ENCODE measurements around the gene DLG2. TPM values are rescaled to one million over a fixed set of nuclear protein-coding genes. Genes with fewer than 3 reads are reported as not detected.
A peak's percentile ranks its signal among the peaks of the same experiment; 100 is the strongest.
"Not testable (repeated sequence)": the region's sequence is repeated elsewhere in the genome, so short reads cannot be mapped to it uniquely, and the experiment has no call there.

DLG2 gene
- total and polyA plus RNA-seq, 2 donors = 3.4 to 42.4 TPM

- Histone ChIP-seq H3K36me3 (ENCODE audit: insufficient read depth) (peaks cover 2% of the 10 kb centered on the region), H3K4me1 (ENCODE audit: insufficient read depth) (no peaks in the 10 kb centered on the region), H3K27ac (ENCODE audit: low read depth) (no peak overlapping the region), H3K4me3 (ENCODE audit: low read depth, low read length) (no peak overlapping the region)
- no peak for DNase-seq (ENCODE audit: extremely low spot score)
- 27% methylated on average over 1 of the region's 1 CpG for WGBS
Measured at GRCh38 chr11:85658180-85658579, 31.0 kb upstream of the DLG2 start.

GRCh38 chr11:85656777-85657176, 29.6 kb upstream of the DLG2 start:
- H3K4me3 ChIP-seq (ENCODE audit: low read depth, low read length) = no peak overlapping the region
- WGBS = 85% methylated on average over 1 of the region's 1 CpG
- H3K36me3 ChIP-seq (ENCODE audit: insufficient read depth) = peaks cover 2% of the 10 kb centered on the region
- no peaks in the 10 kb centered on the region for H3K4me1 ChIP-seq (ENCODE audit: insufficient read depth)
- DNase-seq (ENCODE audit: extremely low spot score) = no peak
- no peak overlapping the region for H3K27ac ChIP-seq (ENCODE audit: low read depth)

- not testable (repeated sequence) for DNase-seq (ENCODE audit: extremely low spot score); H3K27ac ChIP-seq (ENCODE audit: low read depth); H3K4me3 ChIP-seq (ENCODE audit: low read depth, low read length); H3K4me1 ChIP-seq (ENCODE audit: insufficient read depth); H3K36me3 ChIP-seq (ENCODE audit: insufficient read depth)
- 95% methylated on average over 4 of the region's 4 CpGs for WGBS
Measured at GRCh38 chr11:85654343-85654742, 27.2 kb upstream of the DLG2 start.

- WGBS = 66% methylated on average over 3 of the region's 3 CpGs
- Histone ChIP-seq H3K27ac (ENCODE audit: low read depth) (no peak overlapping the region), H3K36me3 (ENCODE audit: insufficient read depth) (peaks cover 2% of the 10 kb centered on the region), H3K4me1 (ENCODE audit: insufficient read depth) (no peaks in the 10 kb centered on the region), H3K4me3 (ENCODE audit: low read depth, low read length) (no peak overlapping the region)
- no peak for DNase-seq (ENCODE audit: extremely low spot score)
Measured at GRCh38 chr11:85652786-85653447, 25.8 kb upstream of the DLG2 start.

GRCh38 chr11:85651118-85651517, 24.0 kb upstream of the DLG2 start:
- Histone ChIP-seq H3K4me3 (ENCODE audit: low read depth, low read length) (no peak overlapping the region), H3K27ac (ENCODE audit: low read depth) (no peak overlapping the region), H3K36me3 (ENCODE audit: insufficient read depth) (peaks cover 2% of the 10 kb centered on the region), H3K4me1 (ENCODE audit: insufficient read depth) (no peaks in the 10 kb centered on the region)
- no peak for DNase-seq (ENCODE audit: extremely low spot score)
- WGBS = 86% methylated on average over 1 of the region's 1 CpG

- peak within 1 kb of the TSS; percentile 59 for H3K4me3 ChIP-seq (ENCODE audit: low read depth, low read length)
- H3K27ac ChIP-seq (ENCODE audit: low read depth) = peak within 1 kb of the TSS; percentile 80
- H3K36me3 ChIP-seq (ENCODE audit: insufficient read depth) = no peaks in the 10 kb centered on the region
- DNase-seq (ENCODE audit: extremely low spot score) = peak; percentile 66
- H3K4me1 ChIP-seq (ENCODE audit: insufficient read depth) = no peaks in the 10 kb centered on the region
- WGBS = under 1% methylated on average over 33 of the region's 33 CpGs
Measured at GRCh38 chr11:85647604-85648299, 20.6 kb upstream of the DLG2 start, which contains the start of gene TMEM126A. TMEM126A (plus strand) TSS chr11:85647967; CDS start chr11:85650256, 2,289 bp downstream.

- WGBS = 33% methylated on average over 2 of the region's 2 CpGs
- peak overlapping the region; percentile 59 for H3K4me3 ChIP-seq (ENCODE audit: low read depth, low read length)
- peak overlapping the region; percentile 80 for H3K27ac ChIP-seq (ENCODE audit: low read depth)
- H3K4me1 ChIP-seq (ENCODE audit: insufficient read depth) = no peaks in the 10 kb centered on the region
- no peaks in the 10 kb centered on the region for H3K36me3 ChIP-seq (ENCODE audit: insufficient read depth)
- no peak for DNase-seq (ENCODE audit: extremely low spot score)
Measured at GRCh38 chr11:85647078-85647477, 19.9 kb upstream of the DLG2 start.

- Histone ChIP-seq H3K27ac (ENCODE audit: low read depth) (no peak overlapping the region), H3K4me3 (ENCODE audit: low read depth, low read length) (no peak overlapping the region), H3K36me3 (ENCODE audit: insufficient read depth) (no peaks in the 10 kb centered on the region), H3K4me1 (ENCODE audit: insufficient read depth) (no peaks in the 10 kb centered on the region)
- no peak for DNase-seq (ENCODE audit: extremely low spot score)
- 23% methylated on average over 2 of the region's 2 CpGs for WGBS
Measured at GRCh38 chr11:85643191-85643614, 16.1 kb upstream of the DLG2 start.

- H3K36me3 ChIP-seq (ENCODE audit: insufficient read depth) = no peaks in the 10 kb centered on the region
- whole genome bisulfite sequencing = 49% methylated on average over 3 of the region's 3 CpGs
- no peaks in the 10 kb centered on the region for H3K4me1 ChIP-seq (ENCODE audit: insufficient read depth)
- no peak overlapping the region for H3K27ac ChIP-seq (ENCODE audit: low read depth)
- DNase-seq (ENCODE audit: extremely low spot score) = no peak
- H3K4me3 ChIP-seq (ENCODE audit: low read depth, low read length) = no peak overlapping the region
Measured at GRCh38 chr11:85634747-85635146, 7.6 kb upstream of the DLG2 start.

- no peak for DNase-seq (ENCODE audit: extremely low spot score)
- peak overlapping the region; percentile 74 for H3K4me3 ChIP-seq (ENCODE audit: low read depth, low read length)
- H3K36me3 ChIP-seq (ENCODE audit: insufficient read depth) = no peaks in the 10 kb centered on the region
- no peaks in the 10 kb centered on the region for H3K4me1 ChIP-seq (ENCODE audit: insufficient read depth)
- WGBS = under 1% methylated on average over 13 of the region's 13 CpGs
- H3K27ac ChIP-seq (ENCODE audit: low read depth) = no peak overlapping the region
Measured at GRCh38 chr11:85628771-85629341, 1.7 kb upstream of the DLG2 start.

- Histone ChIP-seq H3K4me3 (ENCODE audit: low read depth, low read length) (peak within 1 kb of the TSS; percentile 74), H3K4me1 (ENCODE audit: insufficient read depth) (no peaks in the 10 kb centered on the region), H3K36me3 (ENCODE audit: insufficient read depth) (no peaks in the 10 kb centered on the region), H3K27ac (ENCODE audit: low read depth) (peak within 1 kb of the TSS; percentile 94)
- under 1% methylated on average over 41 of the region's 41 CpGs for WGBS
- peak; percentile 95 for DNase-seq (ENCODE audit: extremely low spot score)
Measured at GRCh38 chr11:85627998-85628770, 1.0 kb upstream of the DLG2 start, which contains the start of gene TMEM126B. TMEM126B (plus strand) TSS chr11:85628593; CDS start chr11:85628608, 15 bp downstream.

- H3K4me1 ChIP-seq (ENCODE audit: insufficient read depth) = no peaks in the 10 kb centered on the region
- H3K36me3 ChIP-seq (ENCODE audit: insufficient read depth) = no peaks in the 10 kb centered on the region
- 25% methylated on average over 2 of the region's 2 CpGs for WGBS
- DNase-seq (ENCODE audit: extremely low spot score) = no peak
- no peak overlapping the region for H3K4me3 ChIP-seq (ENCODE audit: low read depth, low read length)
- H3K27ac ChIP-seq (ENCODE audit: low read depth) = no peak overlapping the region
Measured at GRCh38 chr11:85626496-85626895, 648 bp downstream of the DLG2 start.

GRCh38 chr11:85620256-85620655, 6.9 kb downstream of the DLG2 start:
- 87% methylated on average over 3 of the region's 3 CpGs for WGBS
- H3K27ac ChIP-seq (ENCODE audit: low read depth) = no peak overlapping the region
- no peak for DNase-seq (ENCODE audit: extremely low spot score)
- H3K36me3 ChIP-seq (ENCODE audit: insufficient read depth) = no peaks in the 10 kb centered on the region
- H3K4me1 ChIP-seq (ENCODE audit: insufficient read depth) = no peaks in the 10 kb centered on the region
- no peak overlapping the region for H3K4me3 ChIP-seq (ENCODE audit: low read depth, low read length)
